WTC11 (cell line): ENCODE data around the gene OPTC. TPM values are rescaled to one million over a fixed set of nuclear protein-coding genes. Genes with fewer than 3 reads are reported as not detected.

ENCODE experiments used
- ATAC-seq: fragments of 200-7000 bp; cut with Tn5 transposase; 2 replicates; pipeline ENCODE4 v1.10.0; 2021; ENCODE audit warnings: mild to moderate bottlenecking, moderate library complexity
- CTCF ChIA-PET: fragments of 300-600 bp; sonication (Branson Sonifier 250); formaldehyde crosslinking; loops from one replicate; lab custom pipeline; 2021; ENCODE audit warnings: antibody characterized with exemption; lab: Charles Lee
- POLR2A ChIA-PET: fragments of 350-600 bp; sonication (Branson Sonifier 250); formaldehyde crosslinking; loops from one replicate; lab custom pipeline; 2021; ENCODE audit warnings: antibody characterized with exemption; lab: Charles Lee
- DNase-seq: peaks from one replicate; pipeline ENCODE4 v3.0.0; 2021; ENCODE audit warnings: low spot score
- H3K27ac Mint-ChIP-seq: 2 replicates; pipeline ENCODE4 v1.8.0; 2021; ENCODE audit warnings: mixed read lengths
- H3K27me3 Mint-ChIP-seq: 2 replicates; pipeline ENCODE4 v1.8.0; 2021; ENCODE audit warnings: low read depth, mild to moderate bottlenecking, moderate library complexity, mixed read lengths
- H3K36me3 Mint-ChIP-seq: 2 replicates; pipeline ENCODE4 v1.8.0; 2021; ENCODE audit warnings: mixed read lengths
- H3K4me1 Mint-ChIP-seq: 2 replicates; pipeline ENCODE4 v1.8.0; 2022; ENCODE audit warnings: mixed read lengths
- H3K4me3 Mint-ChIP-seq: 2 replicates; pipeline ENCODE4 v1.8.0; 2021; ENCODE audit warnings: mild to moderate bottlenecking, moderate library complexity, mixed read lengths
- H3K9me3 Mint-ChIP-seq: 2 replicates; pipeline ENCODE4 v1.8.0; 2021; ENCODE audit warnings: mixed read lengths
- ATF2 ChIP-seq: sonication (generic); formaldehyde crosslinking; IDR thresholded peaks from 2 replicates; pipeline ENCODE4 v1.8.1; 2022; ENCODE audit warnings: low read depth, missing genetic modification reagents, borderline replicate concordance
- CREM ChIP-seq: sonication (generic); formaldehyde crosslinking; IDR thresholded peaks from 2 replicates; pipeline ENCODE4 v1.8.1; 2022; ENCODE audit warnings: mild to moderate bottlenecking, missing genetic modification reagents, moderate library complexity
- E2F5 ChIP-seq: sonication (generic); formaldehyde crosslinking; IDR thresholded peaks from 2 replicates; pipeline ENCODE4 v1.8.1; 2022; ENCODE audit warnings: mild to moderate bottlenecking, moderate library complexity, missing genetic modification reagents
- FOXP1 ChIP-seq: sonication (generic); formaldehyde crosslinking; IDR thresholded peaks from 2 replicates; pipeline ENCODE4 v1.8.0; 2022; ENCODE audit warnings: missing genetic modification reagents, mild to moderate bottlenecking, moderate library complexity, borderline replicate concordance
- GRHL2 ChIP-seq: fragments of 250-450 bp; sonication (Bioruptor Pico); IDR thresholded peaks from 2 replicates; pipeline ENCODE4 v1.8.0; 2022; ENCODE audit warnings: mild to moderate bottlenecking, moderate library complexity; ENCODE audit not compliant: insufficient replicate concordance, severe bottlenecking
- JUN ChIP-seq: sonication (generic); formaldehyde crosslinking; IDR thresholded peaks from 2 replicates; pipeline ENCODE4 v1.8.0; 2023; ENCODE audit warnings: mild to moderate bottlenecking, missing genetic modification reagents
- MXD4 ChIP-seq: fragments of 250-450 bp; sonication (Bioruptor Pico); IDR thresholded peaks from 2 replicates; pipeline ENCODE4 v1.8.0; 2021; ENCODE audit warnings: mild to moderate bottlenecking, moderate library complexity, borderline replicate concordance
- NR2C2 ChIP-seq: sonication (generic); formaldehyde crosslinking; IDR thresholded peaks from 2 replicates; pipeline ENCODE4 v1.8.0; 2022; ENCODE audit warnings: mild to moderate bottlenecking, missing genetic modification reagents
- OVOL2 ChIP-seq: fragments of 250-450 bp; sonication (Bioruptor Pico); IDR thresholded peaks from 2 replicates; pipeline ENCODE4 v1.9.0; 2021; ENCODE audit warnings: mild to moderate bottlenecking, borderline replicate concordance
- PRDM15 ChIP-seq: sonication (generic); formaldehyde crosslinking; IDR thresholded peaks from 2 replicates; pipeline ENCODE4 v1.8.0; 2022; ENCODE audit warnings: missing genetic modification reagents
- PRRX2 ChIP-seq: fragments of 250-450 bp; sonication (Bioruptor Pico); IDR thresholded peaks from 2 replicates; pipeline ENCODE4 v1.8.0; 2021; ENCODE audit warnings: mild to moderate bottlenecking
- TEAD4 ChIP-seq: sonication (generic); formaldehyde crosslinking; IDR thresholded peaks from 2 replicates; pipeline ENCODE4 v1.8.0; 2022; ENCODE audit warnings: mild to moderate bottlenecking, missing genetic modification reagents
- USF1 ChIP-seq: sonication (generic); formaldehyde crosslinking; IDR thresholded peaks from 2 replicates; pipeline ENCODE4 v1.8.0; 2022; ENCODE audit warnings: mild to moderate bottlenecking, missing genetic modification reagents
- ZBTB43 ChIP-seq: sonication (generic); formaldehyde crosslinking; IDR thresholded peaks from 2 replicates; pipeline ENCODE4 v1.8.1; 2023; ENCODE audit warnings: mild to moderate bottlenecking, missing genetic modification reagents
- ZNF219 ChIP-seq: sonication (generic); formaldehyde crosslinking; IDR thresholded peaks from 2 replicates; pipeline ENCODE4 v1.8.0; 2023; ENCODE audit warnings: missing genetic modification reagents, mild to moderate bottlenecking, borderline replicate concordance
- ZNF425 ChIP-seq: fragments of 250-450 bp; sonication (Bioruptor Pico); conservative IDR thresholded peaks from 2 replicates; pipeline ENCODE4 v1.9.0; 2021; ENCODE audit warnings: mild to moderate bottlenecking
- ZNF532 ChIP-seq: fragments of 250-450 bp; sonication (Bioruptor Pico); IDR thresholded peaks from 2 replicates; pipeline ENCODE4 v1.9.0; 2021; ENCODE audit warnings: mild to moderate bottlenecking, borderline replicate concordance
- total RNA-seq: library from RNA; stranded (reverse); gene quantifications from 3 replicates; pipeline ENCODE4 v1.2.3, GENCODE V29; 2021

OPTC gene
- total RNA-seq, 1 experiment from 2014 or later = 0.55 TPM

- TF ChIP-seq ZBTB43 (no peak), NR2C2 (CRISPR knock-in tag) (no peak), JUN (CRISPR knock-in tag) (no peak), ATF2 (CRISPR knock-in tag) (no peak), CREM (CRISPR knock-in tag) (no peak), MXD4 (CRISPR knock-in tag) (no peak)
Observed at GRCh38 chr1:203462143-203462542, 31.8 kb upstream of the OPTC start (continued).

GRCh38 chr1:203462878-203463277, 31.1 kb upstream of the OPTC start:
- no peak for DNase-seq
- no peak for ATAC-seq
- no peak for TF ChIP-seq ZNF425 (CRISPR knock-in tag)
- TF ChIP-seq GRHL2 (CRISPR knock-in tag) = no peak
- no peak for TF ChIP-seq PRDM15 (CRISPR knock-in tag)
- no peak for TF ChIP-seq TEAD4
- TF ChIP-seq FOXP1 (CRISPR knock-in tag) = no peak
- TF ChIP-seq ZNF219 (CRISPR knock-in tag) = no peak
- TF ChIP-seq PRRX2 (CRISPR knock-in tag) = no peak
- no peak for TF ChIP-seq E2F5 (CRISPR knock-in tag)
- TF ChIP-seq ZNF532 (CRISPR knock-in tag) = no peak
- no peak for TF ChIP-seq USF1
- no peak for TF ChIP-seq OVOL2 (CRISPR knock-in tag)

More at GRCh38 chr1:203462878-203463277, 31.1 kb upstream of the OPTC start:
- no peak overlapping the region for H3K27ac Mint-ChIP-seq
- no peaks in the 10 kb centered on the region for H3K9me3 Mint-ChIP-seq
- ChIA-PET CTCF (interaction anchor here (1.1 to 2.4 kb wide), 10 partner anchors 9 to 136 kb away, joined by 3 to 26 read pairs (median 7); partner anchors contain the start of gene OPTC), POLR2A (no interaction called here)
- H3K4me1 Mint-ChIP-seq = peaks cover 16% of the 10 kb centered on the region
- no peaks in the 10 kb centered on the region; the same call in 1 of the 2 replicates for H3K27me3 Mint-ChIP-seq
- no peaks in the 10 kb centered on the region for H3K36me3 Mint-ChIP-seq
- H3K4me3 Mint-ChIP-seq = no peak overlapping the region
